Activated CD8-positive, alpha-beta memory T cell treated with anti-CD3 and anti-CD28 coated beads for 4 hours (primary cell): ENCODE data around the gene FBXL3.
"Not testable (repeated sequence)": the region's sequence is repeated elsewhere in the genome, so short reads cannot be mapped to it uniquely, and the experiment has no call there.

Source experiments
- DNase-seq, 2 donors: peaks; one replicate each; pipeline ENCODE4 v3.0.0-alpha.2; 2020; ENCODE audit warnings: low read depth in 2 of 2

FBXL3 gene

GRCh38 chr13:77026255-77026860 is 601 bp downstream of the FBXL3 start:
- peak; percentile 44 to 54 for DNase-seq

DNA sequence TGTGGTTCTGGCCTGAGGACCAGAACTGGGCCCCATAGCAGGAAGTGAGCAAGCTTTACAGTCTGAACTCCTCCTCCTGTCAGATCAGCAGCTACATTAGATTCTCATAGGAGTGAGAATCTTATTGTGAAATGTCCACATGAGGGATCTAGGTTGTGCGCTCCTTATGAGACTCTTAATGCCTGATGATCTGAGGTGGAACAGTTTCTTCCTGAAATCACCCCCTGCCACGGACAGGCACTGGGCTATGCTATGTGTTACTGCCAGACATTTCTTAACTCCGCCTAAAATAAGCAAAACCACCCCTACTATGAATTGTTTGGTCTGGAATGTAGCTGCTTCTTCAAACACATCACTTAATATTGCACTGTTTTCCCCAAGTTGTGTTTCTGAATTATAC is 4.6 kb downstream of the FBXL3 start:
- no peak for DNase-seq

- no peak for DNase-seq
Observed at GRCh38 chr13:77019756-77020155, 7.2 kb downstream of the FBXL3 start.

DNA sequence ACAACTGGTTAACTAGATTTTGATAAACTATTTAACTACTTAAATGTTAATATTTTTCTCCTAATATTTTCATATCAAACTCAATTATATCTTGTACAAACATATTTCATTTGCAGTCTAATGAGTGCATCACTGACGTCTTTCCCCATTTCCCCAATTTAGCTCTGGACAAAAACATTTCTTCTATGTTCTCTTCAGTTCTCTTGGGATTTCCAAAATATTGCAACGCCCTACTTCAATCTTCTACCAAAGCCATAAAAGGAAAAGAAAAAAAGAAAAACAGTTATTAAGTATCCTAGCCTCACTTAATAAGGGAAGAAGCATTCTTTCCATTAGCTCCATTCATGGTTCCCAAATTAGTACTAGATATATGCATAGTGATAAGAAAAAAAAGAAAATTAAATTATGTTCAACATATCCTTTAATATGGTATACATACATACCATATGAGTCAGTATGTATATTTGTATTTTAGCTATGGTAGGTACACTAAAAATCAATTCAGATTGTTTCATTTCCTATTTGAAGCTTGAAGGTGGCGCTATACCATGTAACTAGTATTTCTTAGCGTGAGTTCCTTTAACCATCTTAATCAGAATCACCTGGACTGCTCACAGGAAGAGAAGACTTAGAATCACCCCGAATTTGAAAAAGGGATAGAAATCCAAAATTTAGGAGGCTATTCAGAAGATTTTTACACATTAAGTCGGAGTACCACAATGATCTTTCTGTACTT is 9.9 kb downstream of the FBXL3 start:
- DNase-seq, result no peak

GRCh38 chr13:77016251-77016812 is 10.6 kb downstream of the FBXL3 start:
- no peak for DNase-seq

DNA sequence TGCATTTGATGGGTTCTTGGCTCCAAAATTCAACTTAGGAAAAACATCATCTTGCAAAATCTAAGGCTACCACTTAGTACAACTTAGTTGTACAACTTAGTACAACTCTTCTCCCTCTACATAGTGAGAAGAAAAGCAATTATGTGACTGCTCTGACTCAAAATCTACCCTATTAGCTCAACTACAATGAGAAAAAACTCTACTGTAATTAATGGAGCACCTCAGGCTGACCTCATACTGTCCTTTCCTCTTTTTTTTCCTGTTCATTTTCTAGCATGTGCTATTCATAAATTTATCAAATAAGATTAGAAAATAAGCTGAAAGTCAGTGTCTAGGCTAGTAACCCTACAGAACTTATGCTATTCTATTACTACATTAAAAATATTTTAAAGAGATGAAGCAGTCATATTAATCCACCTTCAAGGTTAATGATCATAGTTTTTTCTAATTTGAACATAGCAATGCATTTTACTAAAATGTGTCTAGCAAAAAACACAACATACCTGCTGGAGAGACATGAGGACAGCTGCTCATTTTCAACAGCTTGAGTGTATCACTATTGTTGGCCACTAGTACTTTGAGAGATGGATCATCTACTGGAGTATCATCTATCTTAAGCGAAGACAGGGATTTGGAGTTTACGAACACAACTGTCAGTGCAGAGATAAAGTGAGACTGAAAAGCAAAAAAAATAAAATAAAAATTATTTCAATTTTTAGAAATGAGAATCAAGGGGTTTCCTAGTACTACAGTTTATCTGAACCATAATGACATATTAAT is 11.9 kb downstream of the FBXL3 start:
- DNase-seq, result no peak

DNA sequence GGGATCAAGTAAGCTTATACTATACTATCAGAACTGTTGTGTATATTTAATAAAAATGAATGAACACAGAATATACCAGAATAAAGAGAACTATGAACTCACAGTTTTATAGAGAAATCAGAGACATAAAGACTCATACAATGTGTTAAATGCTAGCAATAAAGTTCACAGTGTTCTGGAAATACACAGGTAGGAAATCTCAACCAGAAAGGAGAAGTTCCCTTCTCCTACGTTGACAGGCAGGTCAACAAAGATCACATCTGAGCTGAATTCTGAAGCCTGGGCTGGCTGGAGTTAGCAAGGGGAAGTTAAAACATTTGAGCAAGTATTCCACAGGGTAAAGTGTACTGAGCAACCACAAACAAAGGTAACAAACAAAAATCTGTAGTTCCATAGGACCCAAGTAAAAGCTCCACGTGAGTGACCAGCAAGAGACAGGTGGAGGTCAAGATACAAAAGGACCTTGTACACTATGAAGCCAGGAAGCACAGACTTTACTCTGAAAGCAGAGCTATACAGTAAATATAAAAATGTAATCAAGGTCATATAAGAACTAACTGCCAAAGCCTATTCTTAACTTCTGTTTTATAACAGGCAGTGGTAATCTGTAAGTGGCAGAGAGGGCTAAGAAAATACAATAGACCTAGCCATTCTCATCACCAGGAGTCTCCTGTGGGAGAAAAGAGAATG is 13.0 kb downstream of the FBXL3 start:
- DNase-seq, result no peak

DNA sequence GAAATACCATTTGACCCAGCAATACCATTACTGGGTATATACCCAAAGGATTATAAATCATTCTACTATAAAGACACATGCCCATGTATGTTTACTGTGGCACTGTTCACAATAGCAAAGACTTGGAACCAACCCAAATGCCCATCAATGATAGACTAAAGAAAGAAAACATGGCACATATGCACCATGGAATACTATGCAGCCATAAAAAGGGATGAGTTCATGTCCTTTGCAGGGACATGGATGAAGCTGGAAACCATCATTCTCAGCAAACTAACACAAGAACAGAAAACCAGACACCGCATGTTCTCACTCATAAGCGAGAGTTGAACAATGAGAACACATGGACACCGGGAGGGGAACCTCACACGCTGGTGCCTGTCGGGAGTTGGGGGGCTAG is 17.2 kb downstream of the FBXL3 start:
- not testable (repeated sequence) for DNase-seq

- DNase-seq, result no peak
Observed at GRCh38 chr13:77009011-77009410, 17.9 kb downstream of the FBXL3 start.

DNA sequence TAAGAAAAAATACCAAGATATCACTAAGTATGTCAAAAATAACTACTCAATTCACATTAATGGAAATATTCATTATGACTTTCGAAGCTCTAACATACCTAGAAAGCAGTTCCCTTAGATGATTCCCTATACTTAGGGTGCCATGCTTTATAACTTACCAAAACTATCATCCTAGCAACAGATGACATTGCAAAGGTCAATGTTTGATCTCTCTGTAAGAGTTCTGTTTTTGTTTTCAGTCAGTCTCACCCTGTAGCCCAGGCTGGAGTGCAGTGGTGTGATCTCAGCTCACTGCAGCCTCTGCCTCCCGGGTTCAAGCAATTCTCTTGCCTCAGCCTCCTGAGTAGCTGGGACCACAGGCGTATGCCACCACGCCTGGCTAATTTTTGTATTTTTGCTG is 18.6 kb downstream of the FBXL3 start:
- not testable (repeated sequence) for DNase-seq

- DNase-seq, result no peak
Observed at GRCh38 chr13:77002590-77003190, 24.3 kb downstream of the FBXL3 start.

DNA sequence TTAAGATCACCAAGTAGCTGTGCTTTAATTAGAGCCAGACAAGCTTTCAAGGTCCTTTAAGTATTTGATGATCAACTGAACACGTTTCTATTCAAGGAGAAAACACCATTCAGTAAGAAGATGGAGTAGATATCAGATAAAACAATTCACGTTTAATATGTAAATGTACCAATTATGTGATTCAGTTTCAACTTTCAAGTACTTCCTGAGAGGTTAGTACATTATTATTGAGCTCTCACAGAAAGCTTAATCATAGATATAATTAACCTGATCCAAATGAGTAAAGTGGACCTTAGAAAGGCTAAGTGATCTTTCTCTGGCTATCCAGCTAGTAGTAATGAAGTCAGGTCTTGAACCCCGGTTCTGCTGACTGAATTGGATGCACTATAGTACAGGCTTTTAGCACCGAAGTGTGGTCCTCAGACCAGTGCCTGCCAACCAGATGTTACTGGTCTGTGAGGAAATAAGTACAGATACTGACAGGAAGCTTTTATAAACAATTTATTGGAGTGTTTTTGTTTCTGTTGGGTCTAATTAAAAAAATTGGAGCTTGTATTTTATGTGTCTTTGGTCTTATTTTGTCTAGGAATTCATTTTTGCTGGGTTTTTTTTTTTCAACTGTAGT is 24.9 kb downstream of the FBXL3 start:
- no peak for DNase-seq

GRCh38 chr13:77001540-77001939 is 25.4 kb downstream of the FBXL3 start:
- DNase-seq, result no peak

GRCh38 chr13:77000475-77000874 is 26.5 kb downstream of the FBXL3 start:
- DNase-seq, result no peak

DNA sequence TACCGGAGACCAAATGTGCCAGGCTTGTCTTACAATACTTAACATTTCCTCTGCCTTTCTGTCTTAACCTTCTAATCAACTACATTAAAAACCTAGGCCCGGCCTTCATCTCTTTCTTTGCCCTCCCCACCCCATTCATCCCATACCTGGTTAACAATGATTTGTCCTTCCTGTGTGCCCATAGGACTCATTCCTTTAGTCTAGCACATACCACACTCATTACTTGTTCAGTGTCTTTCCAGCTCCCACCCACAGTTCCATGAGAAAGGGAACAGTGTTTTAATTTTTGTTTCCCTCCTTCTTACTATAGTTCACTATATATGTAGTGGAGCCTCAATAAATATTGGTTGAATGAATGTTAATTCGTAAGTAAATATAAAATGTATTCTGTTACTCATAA is 32.7 kb downstream of the FBXL3 start:
- no peak for DNase-seq

GRCh38 chr13:76993473-76993872 is 33.5 kb downstream of the FBXL3 start:
- no peak for DNase-seq

DNA sequence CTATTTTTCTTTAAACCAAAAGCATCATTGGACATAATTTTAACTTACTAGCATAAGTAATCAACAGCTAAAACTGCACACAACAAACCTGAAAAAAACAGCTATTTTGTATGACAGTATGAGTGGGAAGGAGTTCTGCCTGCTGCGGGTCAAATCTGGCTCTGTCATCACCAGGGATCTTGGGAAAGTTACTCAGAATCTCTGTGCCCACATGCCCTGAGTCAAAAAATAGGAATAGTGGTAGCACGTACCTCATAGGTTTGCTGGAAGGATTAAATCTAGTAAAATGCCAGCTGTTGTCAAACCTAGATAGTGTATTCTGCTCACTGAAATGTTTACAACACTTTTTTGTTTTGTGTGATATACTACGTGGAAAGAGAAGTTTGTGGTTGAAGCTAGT is 33.9 kb downstream of the FBXL3 start:
- DNase-seq, result no peak

GRCh38 chr13:76992548-76993001 is 34.4 kb downstream of the FBXL3 start:
- no peak for DNase-seq

DNA sequence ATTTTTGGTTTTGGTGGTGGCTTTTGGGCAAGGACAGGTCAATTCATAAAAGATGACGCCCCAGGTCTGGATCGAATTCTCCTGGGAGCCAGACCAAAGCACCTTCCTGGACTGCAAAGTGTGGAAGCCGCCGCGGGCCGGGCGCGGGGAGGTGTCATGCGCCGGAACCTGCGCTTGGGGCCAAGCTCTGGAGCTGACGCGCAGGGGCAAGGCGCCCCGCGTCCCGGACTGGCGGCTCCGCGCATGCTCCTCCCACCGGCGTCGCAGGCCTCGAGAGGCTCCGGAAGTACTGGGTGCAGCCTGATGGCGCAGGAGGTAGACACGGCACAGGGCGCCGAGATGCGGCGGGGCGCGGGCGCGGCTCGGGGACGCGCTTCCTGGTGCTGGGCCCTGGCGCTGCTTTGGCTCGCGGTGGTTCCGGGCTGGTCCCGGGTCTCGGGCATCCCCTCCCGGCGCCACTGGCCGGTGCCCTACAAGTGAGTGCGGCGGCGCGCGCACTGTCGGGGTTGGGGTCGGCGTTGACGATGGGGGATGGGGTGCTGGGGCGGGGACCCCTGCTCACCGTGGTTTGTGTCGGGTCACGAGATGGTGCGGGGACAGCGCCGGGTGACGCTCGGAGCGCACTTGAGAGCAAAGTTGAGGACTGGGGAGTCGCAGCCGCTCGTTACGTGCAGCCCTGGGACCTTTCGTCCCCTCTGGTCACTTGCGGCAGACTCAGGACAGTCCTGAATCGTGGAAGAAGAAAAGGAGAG is 35.0 kb downstream of the FBXL3 start, which contains the start of gene CLN5:
CLN5 (plus strand) TSS at position 286 of the 752 bp plus-strand sequence; CDS start at position 304, 18 bp downstream.
- DNase-seq, result peak; percentile 85 to 90

- DNase-seq, result peak; percentile 56 to 64
Observed at GRCh38 chr13:76991432-76991795, 35.5 kb downstream of the FBXL3 start.
